ENCODE data around the gene CNR1.

- TF ChIP-seq, protein P1, sequence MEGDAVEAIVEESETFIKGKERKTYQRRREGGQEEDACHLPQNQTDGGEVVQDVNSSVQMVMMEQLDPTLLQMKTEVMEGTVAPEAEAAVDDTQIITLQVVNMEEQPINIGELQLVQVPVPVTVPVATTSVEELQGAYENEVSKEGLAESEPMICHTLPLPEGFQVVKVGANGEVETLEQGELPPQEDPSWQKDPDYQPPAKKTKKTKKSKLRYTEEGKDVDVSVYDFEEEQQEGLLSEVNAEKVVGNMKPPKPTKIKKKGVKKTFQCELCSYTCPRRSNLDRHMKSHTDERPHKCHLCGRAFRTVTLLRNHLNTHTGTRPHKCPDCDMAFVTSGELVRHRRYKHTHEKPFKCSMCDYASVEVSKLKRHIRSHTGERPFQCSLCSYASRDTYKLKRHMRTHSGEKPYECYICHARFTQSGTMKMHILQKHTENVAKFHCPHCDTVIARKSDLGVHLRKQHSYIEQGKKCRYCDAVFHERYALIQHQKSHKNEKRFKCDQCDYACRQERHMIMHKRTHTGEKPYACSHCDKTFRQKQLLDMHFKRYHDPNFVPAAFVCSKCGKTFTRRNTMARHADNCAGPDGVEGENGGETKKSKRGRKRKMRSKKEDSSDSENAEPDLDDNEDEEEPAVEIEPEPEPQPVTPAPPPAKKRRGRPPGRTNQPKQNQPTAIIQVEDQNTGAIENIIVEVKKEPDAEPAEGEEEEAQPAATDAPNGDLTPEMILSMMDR (conservative IDR thresholded peaks at IDR 0.05 in 1 of 2, IDR thresholded peaks at IDR 0.05 in 1 of 2; ENCODE audit: extremely low read depth in 1 of 2, insufficient read depth in 1 of 2, low read depth in 1 of 2, low read length in 2 of 2): no peak
- no peak for TF ChIP-seq EZH2 (IDR thresholded peaks at IDR 0.05; ENCODE audit: borderline replicate concordance, low read length)
Observed at GRCh38 chr6:88164061-88164460, 2.1 kb downstream of the CNR1 start.

Measured in mammary epithelial cell (primary cell).